ENCODE measurements around the gene RBMS3.

GRCh38 chr3:29853841-29854397 is 573.0 kb downstream of the RBMS3 start:
- TF ChIP-seq CTCF (IDR thresholded peaks at IDR 0.05) (no peak), EP300 (IDR thresholded peaks at IDR 0.05; ENCODE audit: low read depth) (no peak), POLR2AphosphoS5 (IDR thresholded peaks at IDR 0.05) (no peak), POLR2A (IDR thresholded peaks at IDR 0.05) (no peak)
